Sigmoid colon (tissue), 7 donors: ENCODE data around the gene KL. TPM values are rescaled to one million over a fixed set of nuclear protein-coding genes. Genes with fewer than 3 reads are reported as not detected.

Source experiments
- DNase-seq: peaks from one replicate; pipeline ENCODE4 v3.0.0-alpha.2; 2019
- H3K27ac ChIP-seq, 4 donors: fragments of 200-600 bp; sonication (generic); one replicate each; pipeline ENCODE4 v1.5.1; 2016 to 2019; ENCODE audit warnings: mild to moderate bottlenecking in 1 of 4
- H3K27me3 ChIP-seq, 3 donors: fragments of 200-600 bp; sonication (generic); one replicate each; pipeline ENCODE4 v1.5.1; 2019; ENCODE audit warnings: mild to moderate bottlenecking in 1 of 3
- H3K36me3 ChIP-seq, 4 donors: fragments of 200-600 bp; sonication (generic); one replicate each; pipeline ENCODE4 v1.5.1; 2016 to 2019
- H3K4me1 ChIP-seq, 4 donors: fragments of 200-600 bp; sonication (generic); one replicate each; pipeline ENCODE4 v1.5.1; 2017 to 2019
- H3K4me3 ChIP-seq, 4 donors: fragments of 200-600 bp; sonication (generic); one replicate each; pipeline ENCODE4 v1.5.1; 2017 to 2019; ENCODE audit warnings: mild to moderate bottlenecking in 2 of 4, moderate library complexity in 1 of 4
- H3K9me3 ChIP-seq, 4 donors: fragments of 200-600 bp in 3 of 4; sonication (generic) in 3 of 4; one replicate each; pipeline versions ENCODE4 v1.5.1 to v1.6.1; 2013 to 2019
- EP300 ChIP-seq, 4 donors: sonication (generic); formaldehyde crosslinking; IDR thresholded peaks; one replicate each; pipeline ENCODE4 v1.6.1; 2017; ENCODE audit warnings: antibody characterized with exemption in 4 of 4
- POLR2A ChIP-seq, 2 donors: fragments of 450-650 bp; IDR thresholded peaks; one replicate each; pipeline ENCODE4 v1.6.1; 2016; ENCODE audit warnings: antibody characterized with exemption in 2 of 2, mild to moderate bottlenecking in 2 of 2, moderate library complexity in 2 of 2
- POLR2AphosphoS5 ChIP-seq, 4 donors: sonication (generic); formaldehyde crosslinking; IDR thresholded peaks; one replicate each; pipeline ENCODE4 v1.6.1; 2017; ENCODE audit warnings: antibody characterized with exemption in 4 of 4
- WGBS, 2 donors: extraction: QIAGEN DNeasy Blood & Tissue Kit; methylation state at CpG; one replicate each; pipeline ENCODE4 v1.1.7; 2013; 5-methylcytosine and 5-hydroxymethylcytosine counted together
- intact Hi-C: fragments of 100-400 bp; cut with DNase I; formaldehyde crosslinking; loops from one replicate; pipeline ENCODE4 v1.15.1; 2023
- polyA plus RNA-seq, 3 donors: library from polyadenylated mRNA; stranded (reverse); fragments of 200-250 nt; gene quantifications; one replicate each; pipeline ENCODE4 v1.2.3, GENCODE V29; 2013
- total RNA-seq, 4 donors: library from RNA; depleted of rRNA; stranded (reverse); fragments of >200 nt; gene quantifications; one replicate each; pipeline ENCODE4 v1.1.0, GENCODE V29; 2016
- TF ChIP-seq, protein P1 (sequence below), 4 experiments: fragments of 450-650 bp in 3 of 4; fragments of 200-600 bp in 1 of 4; IDR thresholded peaks; one replicate each; pipeline ENCODE4 v1.5.1; 2016 to 2019; ENCODE audit warnings: antibody characterized with exemption in 4 of 4, mild to moderate bottlenecking in 3 of 4, moderate library complexity in 2 of 4
- donor health status: healthy with polysubstance abuse.
- donor health status: Bipolar disorder and iron deficiency.
- donor health status: healthy.

Gene KL
- total and polyA plus RNA-seq, 7 donors, result 0.23 to 6.4 (median 3.8) TPM

- Histone ChIP-seq H3K36me3 (no peaks in the 10 kb centered on the region), H3K4me3 (no peak overlapping the region), H3K27me3 (no peaks in the 10 kb centered on the region), H3K4me1 (peaks cover 0 to 42% (median 22%) of the 10 kb centered on the region in 4 donors), H3K27ac (peak overlapping the region in 3 of 4 donors; percentile 24 to 76 (median 28)), H3K9me3 (no peaks in the 10 kb centered on the region)
- 90 to 92% methylated on average over 1 of the region's 1 CpG for WGBS, 2 donors
- TF ChIP-seq POLR2A (IDR thresholded peaks at IDR 0.05) (no peak), POLR2AphosphoS5 (IDR thresholded peaks at IDR 0.05) (peak in 2 of 4 donors; percentile 32 to 45)
- DNase-seq, result no peak
- intact Hi-C loops, result no loop called here
Observed at GRCh38 chr13:33037673-33038072, 21.4 kb downstream of the KL start.

DNA sequence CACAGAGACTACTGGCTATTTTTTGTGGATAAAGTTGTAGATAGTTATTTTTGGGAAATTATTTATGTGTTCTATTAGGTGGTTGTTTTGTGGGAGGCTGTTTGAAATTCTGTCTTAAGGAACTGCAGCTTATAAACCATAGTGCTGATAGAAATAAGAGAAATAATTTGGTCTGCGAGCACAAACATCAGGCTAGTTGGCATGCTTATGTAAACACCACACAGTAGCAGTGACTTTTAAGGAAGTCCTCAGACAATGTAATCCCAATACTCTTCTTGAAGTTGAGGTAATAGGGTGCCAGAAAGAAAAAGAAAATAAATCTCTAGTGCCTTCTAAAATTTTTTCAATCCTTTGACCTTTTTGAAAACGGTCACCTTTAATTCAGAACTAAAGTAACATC is 23.9 kb downstream of the KL start:
- Histone ChIP-seq H3K9me3 (no peaks in the 10 kb centered on the region), H3K27me3 (no peaks in the 10 kb centered on the region), H3K4me1 (peaks cover 0 to 36% (median 22%) of the 10 kb centered on the region in 4 donors), H3K27ac (peak overlapping the region; percentile 55 to 80 (median 76)), H3K4me3 (no peak overlapping the region), H3K36me3 (no peaks in the 10 kb centered on the region)
- no peak for DNase-seq
- TF ChIP-seq EP300 (IDR thresholded peaks at IDR 0.05) (no peak), POLR2AphosphoS5 (IDR thresholded peaks at IDR 0.05) (peak in 1 of 4 donors; percentile 42)
- 19 to 47% methylated on average over 2 of the region's 2 CpGs for WGBS, 2 donors
- intact Hi-C loops, result loop anchor here (5.0 kb wide), 1 partner anchor 157 kb away; no protein-coding TSS in a partner anchor

GRCh38 chr13:33045851-33046592 is 29.8 kb downstream of the KL start:
- intact Hi-C loops, result loop anchor here (5.0 kb wide), 1 partner anchor 61 kb away; no protein-coding TSS in a partner anchor
- Histone ChIP-seq H3K9me3 (no peaks in the 10 kb centered on the region), H3K36me3 (no peaks in the 10 kb centered on the region), H3K4me3 (no peak overlapping the region), H3K27ac (peak overlapping the region in 1 of 4 donors; percentile 28), H3K4me1 (peaks cover 0 to 28% (median 9%) of the 10 kb centered on the region in 4 donors), H3K27me3 (no peaks in the 10 kb centered on the region)
- 77 to 83% methylated on average over 4 of the region's 4 CpGs for WGBS, 2 donors
- no peak for TF ChIP-seq POLR2A (IDR thresholded peaks at IDR 0.05)
- TF ChIP-seq EP300 (IDR thresholded peaks at IDR 0.05), result no peak
- TF ChIP-seq POLR2AphosphoS5 (IDR thresholded peaks at IDR 0.05), result no peak
- TF ChIP-seq, protein P1, sequence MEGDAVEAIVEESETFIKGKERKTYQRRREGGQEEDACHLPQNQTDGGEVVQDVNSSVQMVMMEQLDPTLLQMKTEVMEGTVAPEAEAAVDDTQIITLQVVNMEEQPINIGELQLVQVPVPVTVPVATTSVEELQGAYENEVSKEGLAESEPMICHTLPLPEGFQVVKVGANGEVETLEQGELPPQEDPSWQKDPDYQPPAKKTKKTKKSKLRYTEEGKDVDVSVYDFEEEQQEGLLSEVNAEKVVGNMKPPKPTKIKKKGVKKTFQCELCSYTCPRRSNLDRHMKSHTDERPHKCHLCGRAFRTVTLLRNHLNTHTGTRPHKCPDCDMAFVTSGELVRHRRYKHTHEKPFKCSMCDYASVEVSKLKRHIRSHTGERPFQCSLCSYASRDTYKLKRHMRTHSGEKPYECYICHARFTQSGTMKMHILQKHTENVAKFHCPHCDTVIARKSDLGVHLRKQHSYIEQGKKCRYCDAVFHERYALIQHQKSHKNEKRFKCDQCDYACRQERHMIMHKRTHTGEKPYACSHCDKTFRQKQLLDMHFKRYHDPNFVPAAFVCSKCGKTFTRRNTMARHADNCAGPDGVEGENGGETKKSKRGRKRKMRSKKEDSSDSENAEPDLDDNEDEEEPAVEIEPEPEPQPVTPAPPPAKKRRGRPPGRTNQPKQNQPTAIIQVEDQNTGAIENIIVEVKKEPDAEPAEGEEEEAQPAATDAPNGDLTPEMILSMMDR (IDR thresholded peaks at IDR 0.05), result no peak
- DNase-seq, result no peak

DNA sequence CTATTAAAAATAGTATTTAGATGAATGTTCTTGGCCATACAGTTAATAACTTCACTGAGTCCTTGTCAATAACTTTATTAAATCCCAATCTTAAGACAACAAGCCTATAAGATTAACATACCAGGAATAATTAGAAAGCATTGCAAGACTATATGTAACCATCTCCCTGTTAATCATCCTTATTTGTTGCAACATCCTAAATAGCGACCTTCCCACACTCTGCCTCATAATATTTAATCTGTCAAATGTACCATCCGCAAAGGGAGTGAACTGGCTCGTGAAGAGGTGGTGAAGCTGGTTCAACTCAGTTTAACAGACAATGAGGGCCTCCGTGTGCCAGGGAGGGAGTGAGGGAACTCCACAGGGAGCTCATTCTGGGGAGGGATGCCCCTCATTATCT is 33.9 kb downstream of the KL start:
- H3K27me3 ChIP-seq, result no peaks in the 10 kb centered on the region
- intact Hi-C loops, result no loop called here
- peaks cover 0 to 46% (median 28%) of the 10 kb centered on the region in 4 donors for H3K4me1 ChIP-seq
- no peak overlapping the region for H3K4me3 ChIP-seq
- H3K36me3 ChIP-seq, result no peaks in the 10 kb centered on the region
- H3K27ac ChIP-seq, result peak overlapping the region in 1 of 4 donors; percentile 12
- no peak for TF ChIP-seq EP300 (IDR thresholded peaks at IDR 0.05)
- TF ChIP-seq POLR2A (IDR thresholded peaks at IDR 0.05), result no peak
- TF ChIP-seq, protein P1 (IDR thresholded peaks at IDR 0.05), result no peak
- TF ChIP-seq POLR2AphosphoS5 (IDR thresholded peaks at IDR 0.05), result no peak
- no peaks in the 10 kb centered on the region for H3K9me3 ChIP-seq
- DNase-seq, result no peak
- WGBS, 2 donors, result 26 to 36% methylated on average over 4 of the region's 4 CpGs

DNA sequence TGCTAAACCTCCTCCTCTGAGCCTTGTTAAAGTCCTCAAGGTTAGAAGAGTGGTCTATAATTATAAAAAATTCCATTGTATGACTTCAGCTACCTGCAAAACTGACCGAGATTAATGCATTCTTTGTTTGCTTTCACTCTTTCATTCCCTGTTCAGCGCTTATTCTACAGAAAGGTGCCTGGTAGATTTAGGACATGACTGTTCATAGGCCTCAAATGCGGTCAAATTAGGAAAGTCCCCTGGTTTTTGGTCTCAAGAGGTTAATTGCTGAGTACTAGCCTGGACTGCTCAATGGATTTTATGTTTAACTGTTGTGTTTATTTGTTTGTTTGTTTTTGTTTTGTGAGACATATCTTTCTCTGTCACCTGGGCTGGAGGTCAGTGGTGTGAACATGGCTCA is 35.4 kb downstream of the KL start:
- Histone ChIP-seq H3K4me3 (no peak overlapping the region), H3K9me3 (no peaks in the 10 kb centered on the region), H3K36me3 (no peaks in the 10 kb centered on the region), H3K27me3 (no peaks in the 10 kb centered on the region), H3K4me1 (peaks cover 0 to 40% (median 23%) of the 10 kb centered on the region in 4 donors), H3K27ac (peak overlapping the region in 3 of 4 donors; percentile 70 to 78 (median 71))
- WGBS, 2 donors, result 89 to 95% methylated on average over 3 of the region's 3 CpGs
- DNase-seq, result no peak
- intact Hi-C loops, result no loop called here
- TF ChIP-seq EP300 (IDR thresholded peaks at IDR 0.05) (no peak), POLR2AphosphoS5 (IDR thresholded peaks at IDR 0.05) (no peak), POLR2A (IDR thresholded peaks at IDR 0.05) (no peak)
- TF ChIP-seq, protein P1 (IDR thresholded peaks at IDR 0.05), result no peak
